ENCODE measurements around the gene NFATC1.
"Not testable (repeated sequence)": the region's sequence is repeated elsewhere in the genome, so short reads cannot be mapped to it uniquely, and the experiment has no call there.

The NFATC1 gene

GRCh38 chr18:79480171-79481045 is 84.7 kb downstream of the NFATC1 start:
- Histone ChIP-seq H2BK5ac (ENCODE audit: low read length) (no peak overlapping the region), H3K14ac (ENCODE audit: low read length) (peak overlapping the region; percentile 38), H3K18ac (ENCODE audit: low read length) (peak overlapping the region; percentile 71), H3K4ac (ENCODE audit: low read length) (no peak overlapping the region), H2BK12ac (ENCODE audit: low read length) (no peak overlapping the region), H3K23ac (ENCODE audit: low read depth, low read length, poor library complexity) (no peak overlapping the region), H3K4me1 (ENCODE audit: control insufficient read depth in 2 of 2, insufficient read depth in 1 of 2, low read depth in 1 of 2, low read length in 2 of 2) (peaks cover 0 to 6% of the 10 kb centered on the region in 2 donors), H4K8ac (ENCODE audit: low read depth, low read length) (no peak overlapping the region), H3K4me3 (ENCODE audit: low read length in 2 of 2) (no peak overlapping the region), H3K9me3 (replicated peaks in 1 of 2; ENCODE audit: control insufficient read depth in 2 of 2, insufficient read depth in 1 of 2, low read depth in 1 of 2, low read length in 2 of 2) (peaks cover 2 to 3% of the 10 kb centered on the region in 2 donors), H4K91ac (ENCODE audit: low read depth, low read length, poor library complexity) (no peak overlapping the region), H2BK15ac (ENCODE audit: low read length) (no peak overlapping the region), H3K27me3 (ENCODE audit: control insufficient read depth in 3 of 3, insufficient read depth in 3 of 3, low read depth in 1 of 3, low read length in 3 of 3) (no peaks in the 10 kb centered on the region), H2BK120ac (ENCODE audit: low read depth, low read length) (no peak overlapping the region), H2AK5ac (ENCODE audit: low read depth, low read length) (peak overlapping the region; percentile 28), H3K79me1 (ENCODE audit: low read depth, low read length) (no peaks in the 10 kb centered on the region), H3K36me3 (replicated peaks in 1 of 2; ENCODE audit: control insufficient read depth in 2 of 2, insufficient read depth in 2 of 2, low read length in 2 of 2) (no peaks in the 10 kb centered on the region), H3K9ac (ENCODE audit: low read depth, low read length, poor library complexity) (no peak overlapping the region), H3K27ac (replicated peaks; ENCODE audit: low read length) (no peak overlapping the region), H3K4me2 (ENCODE audit: insufficient read depth, low read length, poor library complexity, severe bottlenecking) (no peak overlapping the region), H2AFZ (ENCODE audit: low read length) (no peak overlapping the region)
- WGBS, 2 donors (ENCODE audit: extremely low coverage in 2 of 2, insufficient read length in 2 of 2, insufficient replicate concordance in 1 of 2), result no CpG with 5 or more reads among the region's 41 CpGs
- DNase-seq (ENCODE audit: low spot score), result no peak

GRCh38 chr18:79481046-79481790 is 85.5 kb downstream of the NFATC1 start:
- WGBS, 2 donors (ENCODE audit: extremely low coverage in 2 of 2, insufficient read length in 2 of 2, insufficient replicate concordance in 1 of 2), result no CpG with 5 or more reads among the region's 26 CpGs
- H3K4me1 ChIP-seq (ENCODE audit: control insufficient read depth in 2 of 2, insufficient read depth in 1 of 2, low read depth in 1 of 2, low read length in 2 of 2), result peaks cover 0 to 8% of the 10 kb centered on the region in 2 donors
- no peak overlapping the region for H2BK12ac ChIP-seq (ENCODE audit: low read length)
- no peak overlapping the region for H4K91ac ChIP-seq (ENCODE audit: low read depth, low read length, poor library complexity)
- peak overlapping the region; percentile 71 for H3K18ac ChIP-seq (ENCODE audit: low read length)
- no peaks in the 10 kb centered on the region for H3K36me3 ChIP-seq (replicated peaks in 1 of 2; ENCODE audit: control insufficient read depth in 2 of 2, insufficient read depth in 2 of 2, low read length in 2 of 2)
- no peak for DNase-seq (ENCODE audit: low spot score)
- no peak overlapping the region for H4K8ac ChIP-seq (ENCODE audit: low read depth, low read length)
- H3K14ac ChIP-seq (ENCODE audit: low read length), result peak overlapping the region; percentile 56
- no peak overlapping the region for H3K23ac ChIP-seq (ENCODE audit: low read depth, low read length, poor library complexity)
- peak overlapping the region; percentile 39 for H2BK5ac ChIP-seq (ENCODE audit: low read length)
- H3K9ac ChIP-seq (ENCODE audit: low read depth, low read length, poor library complexity), result no peak overlapping the region
- H2AK5ac ChIP-seq (ENCODE audit: low read depth, low read length), result peak overlapping the region; percentile 56
- H3K4me3 ChIP-seq (ENCODE audit: low read length in 2 of 2), result no peak overlapping the region
- H2BK120ac ChIP-seq (ENCODE audit: low read depth, low read length), result no peak overlapping the region
- H3K27me3 ChIP-seq (ENCODE audit: control insufficient read depth in 3 of 3, insufficient read depth in 3 of 3, low read depth in 1 of 3, low read length in 3 of 3), result no peaks in the 10 kb centered on the region
- H3K9me3 ChIP-seq (replicated peaks in 1 of 2; ENCODE audit: control insufficient read depth in 2 of 2, insufficient read depth in 1 of 2, low read depth in 1 of 2, low read length in 2 of 2), result peaks cover 2 to 3% of the 10 kb centered on the region in 2 donors
- no peaks in the 10 kb centered on the region for H3K79me1 ChIP-seq (ENCODE audit: low read depth, low read length)
- no peak overlapping the region for H3K4ac ChIP-seq (ENCODE audit: low read length)
- H2BK15ac ChIP-seq (ENCODE audit: low read length), result no peak overlapping the region
- H3K4me2 ChIP-seq (ENCODE audit: insufficient read depth, low read length, poor library complexity, severe bottlenecking), result no peak overlapping the region
- H2AFZ ChIP-seq (ENCODE audit: low read length), result no peak overlapping the region
- H3K27ac ChIP-seq (replicated peaks; ENCODE audit: low read length), result no peak overlapping the region

DNA sequence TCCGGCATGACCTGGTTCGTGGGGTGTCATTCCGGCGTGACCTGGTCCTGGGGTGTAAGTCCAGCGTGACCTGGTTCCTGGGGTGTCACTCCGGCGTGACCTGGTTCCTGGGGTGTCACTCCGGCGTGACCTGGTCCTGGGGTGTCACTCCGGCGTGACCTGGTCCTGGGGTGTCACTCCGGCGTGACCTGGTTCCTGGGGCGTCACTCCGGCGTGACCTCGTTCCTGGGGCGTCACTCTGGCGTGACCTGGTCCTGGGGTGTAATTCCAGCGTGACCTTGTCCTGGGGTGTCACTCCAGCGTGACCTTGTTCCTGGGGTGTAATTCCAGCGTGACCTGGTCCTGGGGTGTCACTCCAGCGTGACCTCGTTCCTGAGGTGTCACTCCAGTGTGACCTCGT is 87.7 kb downstream of the NFATC1 start:
- H3K79me1 ChIP-seq (ENCODE audit: low read depth, low read length); H4K91ac ChIP-seq (ENCODE audit: low read depth, low read length, poor library complexity); H2BK15ac ChIP-seq (ENCODE audit: low read length); H3K27me3 ChIP-seq (ENCODE audit: control insufficient read depth in 3 of 3, insufficient read depth in 3 of 3, low read depth in 1 of 3, low read length in 3 of 3); H3K4me1 ChIP-seq (ENCODE audit: control insufficient read depth in 2 of 2, insufficient read depth in 1 of 2, low read depth in 1 of 2, low read length in 2 of 2); H3K4me2 ChIP-seq (ENCODE audit: insufficient read depth, low read length, poor library complexity, severe bottlenecking); H2BK120ac ChIP-seq (ENCODE audit: low read depth, low read length); H3K4me3 ChIP-seq (ENCODE audit: low read length in 2 of 2); H2BK5ac ChIP-seq (ENCODE audit: low read length); H3K36me3 ChIP-seq (replicated peaks in 1 of 2; ENCODE audit: control insufficient read depth in 2 of 2, insufficient read depth in 2 of 2, low read length in 2 of 2); H2BK12ac ChIP-seq (ENCODE audit: low read length); H2AK5ac ChIP-seq (ENCODE audit: low read depth, low read length); DNase-seq (ENCODE audit: low spot score); H3K27ac ChIP-seq (replicated peaks; ENCODE audit: low read length); H3K14ac ChIP-seq (ENCODE audit: low read length); H3K9ac ChIP-seq (ENCODE audit: low read depth, low read length, poor library complexity); H2AFZ ChIP-seq (ENCODE audit: low read length); H3K9me3 ChIP-seq (replicated peaks in 1 of 2; ENCODE audit: control insufficient read depth in 2 of 2, insufficient read depth in 1 of 2, low read depth in 1 of 2, low read length in 2 of 2); H4K8ac ChIP-seq (ENCODE audit: low read depth, low read length): not testable (repeated sequence)
- peak overlapping the region; percentile 44 for H3K18ac ChIP-seq (ENCODE audit: low read length)
- WGBS, 2 donors (ENCODE audit: extremely low coverage in 2 of 2, insufficient read length in 2 of 2, insufficient replicate concordance in 1 of 2), result no CpG with 5 or more reads among the region's 25 CpGs
- H3K4ac ChIP-seq (ENCODE audit: low read length), result peak overlapping the region; percentile 76
- peak overlapping the region; percentile 85 for H3K23ac ChIP-seq (ENCODE audit: low read depth, low read length, poor library complexity)

DNA sequence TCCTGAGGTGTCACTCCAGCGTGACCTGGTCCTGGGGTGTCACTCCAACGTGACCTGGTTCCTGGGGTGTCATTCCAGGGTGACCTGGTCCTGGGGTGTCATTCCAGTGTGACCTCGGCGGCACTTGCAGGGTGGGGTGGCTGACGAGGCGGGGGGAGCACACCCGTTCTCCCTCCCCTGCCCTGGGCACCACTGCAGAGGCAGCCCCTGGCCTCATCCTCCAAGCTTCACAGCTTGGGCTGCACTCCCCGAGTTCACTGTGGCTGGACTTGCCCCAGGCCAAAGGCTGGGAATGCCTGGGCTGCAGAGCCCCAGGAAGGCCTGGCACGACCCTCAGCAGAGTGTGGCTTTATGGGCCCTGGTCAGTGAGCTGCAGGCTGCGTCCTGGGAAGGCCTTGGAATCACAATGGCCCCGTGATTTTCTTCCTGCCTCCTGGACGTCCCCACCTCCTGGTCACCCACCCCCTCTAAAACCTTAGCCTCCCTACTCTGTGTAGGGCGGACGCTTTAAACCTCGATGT is 88.3 kb downstream of the NFATC1 start:
- H2AK5ac ChIP-seq (ENCODE audit: low read depth, low read length), result peak overlapping the region; percentile 100
- no peaks in the 10 kb centered on the region for H3K9me3 ChIP-seq (replicated peaks in 1 of 2; ENCODE audit: control insufficient read depth in 2 of 2, insufficient read depth in 1 of 2, low read depth in 1 of 2, low read length in 2 of 2)
- peak overlapping the region; percentile 55 for H3K18ac ChIP-seq (ENCODE audit: low read length)
- no peak overlapping the region for H3K4ac ChIP-seq (ENCODE audit: low read length)
- H3K27ac ChIP-seq (replicated peaks; ENCODE audit: low read length), result no peak overlapping the region
- H2BK12ac ChIP-seq (ENCODE audit: low read length), result no peak overlapping the region
- peak overlapping the region; percentile 95 for H4K91ac ChIP-seq (ENCODE audit: low read depth, low read length, poor library complexity)
- no peak overlapping the region for H2AFZ ChIP-seq (ENCODE audit: low read length)
- no peak for DNase-seq (ENCODE audit: low spot score)
- H2BK5ac ChIP-seq (ENCODE audit: low read length), result no peak overlapping the region
- no peaks in the 10 kb centered on the region for H3K36me3 ChIP-seq (replicated peaks in 1 of 2; ENCODE audit: control insufficient read depth in 2 of 2, insufficient read depth in 2 of 2, low read length in 2 of 2)
- H3K4me2 ChIP-seq (ENCODE audit: insufficient read depth, low read length, poor library complexity, severe bottlenecking), result no peak overlapping the region
- WGBS, 2 donors (ENCODE audit: extremely low coverage in 2 of 2, insufficient read length in 2 of 2, insufficient replicate concordance in 1 of 2), result no CpG with 5 or more reads among the region's 15 CpGs
- H3K27me3 ChIP-seq (ENCODE audit: control insufficient read depth in 3 of 3, insufficient read depth in 3 of 3, low read depth in 1 of 3, low read length in 3 of 3), result no peaks in the 10 kb centered on the region
- H3K79me1 ChIP-seq (ENCODE audit: low read depth, low read length), result peaks cover 4% of the 10 kb centered on the region
- H3K4me1 ChIP-seq (ENCODE audit: control insufficient read depth in 2 of 2, insufficient read depth in 1 of 2, low read depth in 1 of 2, low read length in 2 of 2), result peaks cover 0 to 8% of the 10 kb centered on the region in 2 donors
- no peak overlapping the region for H4K8ac ChIP-seq (ENCODE audit: low read depth, low read length)
- H3K23ac ChIP-seq (ENCODE audit: low read depth, low read length, poor library complexity), result peak overlapping the region; percentile 85
- peak overlapping the region; percentile 21 for H2BK15ac ChIP-seq (ENCODE audit: low read length)
- H3K9ac ChIP-seq (ENCODE audit: low read depth, low read length, poor library complexity), result peak overlapping the region; percentile 3
- peak overlapping the region; percentile 54 for H2BK120ac ChIP-seq (ENCODE audit: low read depth, low read length)
- no peak overlapping the region for H3K4me3 ChIP-seq (ENCODE audit: low read length in 2 of 2)
- peak overlapping the region; percentile 89 for H3K14ac ChIP-seq (ENCODE audit: low read length)

All from neuronal stem cell (in vitro differentiated cells).